ENCODE measurements around the gene ATP2B2.

Gene ATP2B2

DNA sequence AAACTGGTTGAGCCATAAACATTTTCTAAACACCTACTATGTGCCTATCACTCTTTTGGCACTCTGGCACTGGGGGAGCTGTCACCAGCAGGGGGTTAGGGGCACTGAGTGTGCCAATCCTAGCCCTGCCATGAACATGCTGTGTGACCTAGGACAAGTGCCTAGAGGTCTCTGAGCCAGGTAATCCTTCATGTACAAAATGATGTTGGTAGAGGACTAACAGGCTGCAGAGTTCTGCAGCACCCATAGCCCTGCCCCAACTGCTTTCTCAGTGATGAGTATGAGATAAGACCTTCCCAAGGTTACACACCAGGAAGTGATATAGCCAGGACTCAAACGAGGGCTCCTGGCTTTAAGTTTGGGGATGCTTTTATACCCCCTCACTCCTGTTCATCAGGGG lies 99.6 kb downstream of the ATP2B2 start:
- DNase-seq (ENCODE audit: low read depth in 2 of 2, low spot score in 1 of 2): no peak

DNA sequence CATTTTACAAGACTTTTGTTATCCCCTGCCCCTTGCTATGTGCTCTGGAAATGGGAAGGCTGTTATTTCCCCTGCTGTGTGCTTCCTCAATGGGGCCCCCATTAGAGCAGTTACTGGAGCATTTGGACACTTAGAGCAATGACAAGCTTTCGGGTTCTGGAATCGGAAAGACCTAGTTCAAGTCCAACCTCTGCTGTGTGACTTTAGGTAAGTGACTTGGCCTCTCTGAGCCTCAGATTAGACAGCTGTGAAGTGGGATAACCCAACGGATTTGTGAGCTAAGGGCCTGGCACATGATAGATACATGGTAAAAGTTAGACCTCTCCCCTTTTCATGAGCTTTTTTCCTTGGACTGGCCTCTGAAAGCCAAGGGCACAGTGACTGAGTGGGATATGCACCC lies 100.5 kb downstream of the ATP2B2 start:
- DNase-seq (ENCODE audit: low read depth in 2 of 2, low spot score in 1 of 2): no peak

DNA sequence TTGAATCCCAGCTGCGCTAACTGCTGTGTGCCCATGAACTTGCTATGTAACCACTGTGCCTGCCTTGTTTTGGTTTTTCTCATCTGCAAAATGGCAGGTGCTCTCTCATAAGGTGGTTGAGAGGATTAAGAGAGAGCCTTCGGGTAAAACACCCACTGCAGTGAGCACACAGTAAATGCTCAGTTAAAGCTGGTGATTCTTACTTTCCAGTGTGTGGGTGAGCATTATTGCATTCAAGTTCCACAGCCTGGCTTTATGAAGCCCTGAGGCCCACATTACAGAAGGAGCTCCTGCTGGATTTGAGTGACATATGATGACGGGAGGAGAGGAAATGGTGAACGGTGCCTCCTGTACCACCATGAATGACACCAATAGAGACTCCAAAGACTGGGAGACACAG lies 101.0 kb downstream of the ATP2B2 start:
- no peak for DNase-seq (ENCODE audit: low read depth in 2 of 2, low spot score in 1 of 2)

DNA sequence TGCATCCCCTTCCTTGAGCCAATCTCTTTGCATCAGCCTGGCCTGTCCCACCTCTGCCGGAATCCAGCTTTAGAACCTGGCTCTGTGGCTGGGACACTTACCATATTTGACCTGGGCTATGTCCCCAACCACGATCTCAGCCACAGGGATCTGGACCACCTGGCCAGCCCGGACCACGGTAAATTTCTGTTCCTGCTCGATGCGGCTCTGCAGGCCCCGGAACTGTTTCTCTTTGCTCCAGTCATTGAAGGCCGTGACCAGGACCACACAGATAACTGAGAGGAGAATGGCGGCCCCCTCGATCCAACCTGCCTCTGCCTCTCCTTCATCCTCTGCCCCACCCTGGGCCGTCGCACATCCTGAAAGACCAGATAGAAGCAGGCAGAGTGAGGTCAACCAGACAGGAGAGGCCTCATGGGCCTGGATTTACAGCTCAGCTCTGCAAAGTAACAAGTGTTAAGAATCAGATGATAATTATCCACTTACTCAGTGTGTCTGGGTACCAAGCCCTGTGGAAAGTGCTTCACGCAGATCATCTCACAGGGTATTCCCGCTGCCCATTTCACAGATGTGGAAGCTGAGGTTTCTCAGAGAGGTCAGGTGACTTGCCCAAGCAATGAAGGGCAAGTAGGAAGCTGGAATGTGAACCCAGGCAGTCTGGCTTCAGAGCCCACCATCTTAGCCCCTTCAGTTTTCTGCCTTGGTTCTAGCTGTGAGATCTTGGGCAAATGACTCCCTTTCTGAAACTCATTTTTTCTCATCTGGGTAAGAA lies 103.2 kb downstream of the ATP2B2 start:
- no peak for DNase-seq (ENCODE audit: low read depth in 2 of 2, low spot score in 1 of 2)

DNA sequence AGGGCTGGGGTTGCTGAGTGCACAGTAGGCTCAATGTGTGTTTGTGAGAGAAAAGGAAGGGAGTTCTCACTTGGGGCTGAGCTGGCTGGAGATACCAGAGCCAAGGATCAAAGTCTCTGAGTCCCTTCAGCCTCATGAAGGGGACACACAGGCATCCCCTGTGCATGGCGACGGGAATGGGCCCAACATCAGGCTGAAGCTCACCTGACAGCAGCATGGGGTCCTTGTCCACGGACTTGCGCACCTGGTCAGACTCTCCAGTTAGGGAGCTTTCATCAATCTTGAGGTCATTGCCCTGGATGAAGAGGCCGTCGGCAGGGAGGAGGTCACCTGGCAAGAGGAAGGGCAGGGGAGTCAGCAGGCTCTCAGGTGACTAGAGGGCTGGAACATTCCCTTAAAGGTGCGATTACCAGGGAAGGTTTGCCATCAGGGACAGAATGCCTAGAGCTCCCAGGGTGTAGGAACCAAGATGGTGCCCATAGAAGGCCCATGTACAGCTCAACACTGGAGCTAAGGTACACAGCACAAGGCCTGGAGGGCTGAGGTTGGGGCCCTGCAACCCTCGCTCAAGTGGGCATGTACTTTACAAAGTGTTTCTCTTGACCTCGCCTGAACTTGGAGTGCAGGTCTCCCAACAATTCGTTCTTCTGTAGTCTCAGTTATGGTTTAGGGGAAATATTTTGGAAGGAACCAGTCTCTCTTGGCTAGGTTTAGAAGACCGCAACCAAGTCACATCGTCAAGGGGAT lies 104.5 kb downstream of the ATP2B2 start:
- DNase-seq (ENCODE audit: low read depth in 2 of 2, low spot score in 1 of 2): no peak

DNA sequence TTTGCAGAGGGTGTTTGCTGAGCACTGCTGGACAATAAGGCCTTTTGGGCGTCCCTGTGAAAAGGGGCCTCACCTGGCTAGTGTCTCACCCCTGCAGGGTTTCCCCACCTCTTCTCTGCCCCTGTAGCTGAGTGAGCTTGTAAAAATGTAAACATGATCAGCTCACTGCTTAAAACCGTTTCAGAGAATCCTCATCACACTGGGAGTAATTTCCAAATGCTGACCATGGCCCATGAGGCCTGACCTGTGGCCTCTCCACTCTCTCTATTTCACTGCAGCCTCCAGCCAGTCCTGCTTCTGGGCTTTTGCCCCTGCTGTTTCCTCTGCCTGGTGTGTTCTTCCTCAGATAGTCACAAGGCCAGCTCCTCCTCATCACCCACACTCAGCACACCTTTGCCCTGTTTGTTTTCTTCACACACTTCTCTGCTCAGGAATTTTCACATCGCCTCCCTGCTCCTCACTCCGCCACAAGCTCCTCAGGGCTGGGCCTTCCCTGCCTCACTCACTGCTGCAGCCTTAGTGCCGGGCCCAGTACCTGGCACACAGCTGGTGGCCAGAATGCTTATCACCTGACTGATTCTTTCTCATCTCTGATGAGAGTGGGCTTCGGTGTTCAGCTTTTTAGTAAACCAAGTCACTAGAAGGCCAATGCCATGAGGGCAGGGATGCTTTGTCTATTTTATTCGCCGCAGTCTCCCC lies 105.2 kb downstream of the ATP2B2 start:
- DNase-seq (ENCODE audit: low read depth in 2 of 2, low spot score in 1 of 2): no peak

DNA sequence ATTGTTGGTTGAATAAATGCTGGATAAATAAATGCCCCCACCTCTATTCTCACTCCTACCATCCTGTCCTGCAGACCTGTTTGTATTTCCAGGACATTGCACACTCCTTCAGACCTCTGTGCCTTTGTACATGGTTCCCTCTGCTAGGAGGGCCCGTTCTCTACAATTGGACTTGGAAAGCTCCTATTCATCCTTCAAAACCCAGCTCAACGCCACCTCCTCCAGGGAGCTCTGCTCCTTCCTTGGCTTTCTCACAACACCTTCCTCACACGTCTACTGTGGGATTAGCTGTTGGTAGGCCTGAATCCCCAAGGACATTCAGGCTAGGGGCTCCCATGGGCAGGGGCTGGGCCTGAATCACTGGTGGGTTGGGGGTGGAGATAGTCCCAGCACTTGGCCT lies 105.8 kb downstream of the ATP2B2 start:
- no peak for DNase-seq (ENCODE audit: low read depth in 2 of 2, low spot score in 1 of 2)

DNA sequence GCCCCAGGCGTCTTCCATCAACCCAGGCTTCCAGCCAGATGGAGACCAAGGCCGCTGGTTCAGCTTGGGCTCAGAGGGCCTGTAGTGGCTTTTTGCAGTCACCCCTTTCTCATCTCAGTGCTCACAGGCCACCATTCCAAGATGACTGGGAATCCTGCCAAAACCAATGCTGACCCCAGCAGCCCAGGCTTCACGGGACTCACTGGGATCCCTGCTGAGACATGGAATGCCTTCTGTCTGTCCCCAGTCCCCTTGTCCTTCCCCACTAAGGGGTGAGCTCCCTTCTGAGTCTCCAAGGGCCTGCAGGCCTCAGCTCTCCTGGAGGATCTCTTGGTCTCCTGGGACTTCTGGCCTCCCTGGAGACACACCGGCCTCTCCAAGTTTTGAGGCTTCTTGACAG lies 107.0 kb downstream of the ATP2B2 start:
- DNase-seq (ENCODE audit: low read depth in 2 of 2, low spot score in 1 of 2): no peak

DNA sequence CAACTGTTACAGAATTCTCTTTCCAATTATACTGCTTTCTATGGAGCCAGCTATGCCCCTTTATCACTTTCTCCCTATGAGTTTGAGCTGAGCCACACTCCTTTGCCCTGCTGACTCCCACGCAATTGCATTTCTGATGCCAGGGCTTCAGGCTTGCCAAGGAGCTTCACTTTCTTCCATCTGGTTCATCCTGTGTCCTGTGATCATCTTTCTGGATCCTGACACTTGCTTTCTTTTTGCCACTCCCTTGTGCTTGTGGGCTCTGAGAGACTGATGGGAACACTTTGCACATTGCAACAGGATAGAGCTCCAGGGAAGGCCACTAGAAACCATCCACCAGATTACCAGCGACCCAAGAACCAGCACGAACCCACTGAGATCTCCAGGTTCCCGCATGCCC lies 107.5 kb downstream of the ATP2B2 start:
- DNase-seq (ENCODE audit: low read depth in 2 of 2, low spot score in 1 of 2): no peak

DNA sequence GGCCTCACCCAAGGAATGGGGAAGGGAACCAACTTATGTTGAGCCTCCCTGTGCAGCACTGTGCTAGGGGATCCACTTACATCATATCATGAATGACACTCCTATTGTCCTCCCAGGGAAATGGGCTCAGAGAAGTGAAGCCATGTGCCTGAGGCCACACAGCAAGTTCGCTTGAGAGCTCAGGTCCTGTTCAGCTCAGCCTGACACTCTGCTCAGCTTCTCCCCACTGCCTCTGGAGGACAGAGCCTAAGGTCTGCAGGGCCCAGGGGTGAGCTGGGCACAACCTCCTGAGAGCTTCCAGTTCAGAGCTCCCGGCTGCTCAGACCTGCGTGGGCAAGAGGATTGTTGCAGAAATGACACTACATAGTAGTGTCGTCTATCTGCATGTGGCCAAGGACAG lies 108.5 kb downstream of the ATP2B2 start:
- DNase-seq (ENCODE audit: low read depth in 2 of 2, low spot score in 1 of 2): no peak

DNA sequence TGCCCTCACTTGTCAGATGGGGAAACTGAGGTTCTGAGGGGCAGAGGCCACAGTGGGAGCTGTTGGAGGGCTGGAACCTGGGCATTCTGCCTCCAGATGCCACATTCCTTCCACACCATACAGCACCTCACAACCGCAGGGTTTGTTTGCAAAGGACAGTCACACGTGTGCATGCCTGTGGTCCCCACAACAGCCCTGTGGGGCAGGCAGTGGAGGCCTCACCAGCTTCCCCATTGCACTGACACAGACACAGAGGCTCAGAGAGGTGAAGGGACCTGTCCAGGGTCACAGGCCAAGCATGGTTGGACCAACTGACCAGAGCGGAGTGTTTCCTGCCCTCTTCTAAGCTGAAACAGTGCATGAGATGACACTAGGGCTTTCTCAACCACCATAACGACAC lies 109.3 kb downstream of the ATP2B2 start:
- no peak for DNase-seq (ENCODE audit: low read depth in 2 of 2, low spot score in 1 of 2)

DNA sequence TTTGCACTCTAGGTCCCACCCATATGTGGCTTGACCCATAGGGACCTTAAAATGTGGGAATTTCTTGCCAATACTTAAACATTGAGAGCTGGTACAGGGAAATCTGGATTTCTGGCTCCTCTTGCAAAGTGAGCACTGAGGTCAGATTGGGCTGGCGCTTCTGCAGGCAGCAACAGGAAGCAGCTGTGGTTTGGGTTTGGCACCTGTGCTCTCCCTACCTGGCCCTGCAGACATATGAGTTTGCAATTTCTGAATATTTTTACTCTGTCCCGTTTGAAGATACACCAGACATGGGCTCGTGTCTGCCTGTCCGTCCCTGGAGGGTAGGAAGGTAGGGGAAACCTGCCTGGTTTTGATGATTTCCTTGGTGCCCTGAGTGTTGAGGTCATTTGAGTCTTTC lies 109.7 kb downstream of the ATP2B2 start:
- DNase-seq (ENCODE audit: low read depth in 2 of 2, low spot score in 1 of 2): no peak

DNA sequence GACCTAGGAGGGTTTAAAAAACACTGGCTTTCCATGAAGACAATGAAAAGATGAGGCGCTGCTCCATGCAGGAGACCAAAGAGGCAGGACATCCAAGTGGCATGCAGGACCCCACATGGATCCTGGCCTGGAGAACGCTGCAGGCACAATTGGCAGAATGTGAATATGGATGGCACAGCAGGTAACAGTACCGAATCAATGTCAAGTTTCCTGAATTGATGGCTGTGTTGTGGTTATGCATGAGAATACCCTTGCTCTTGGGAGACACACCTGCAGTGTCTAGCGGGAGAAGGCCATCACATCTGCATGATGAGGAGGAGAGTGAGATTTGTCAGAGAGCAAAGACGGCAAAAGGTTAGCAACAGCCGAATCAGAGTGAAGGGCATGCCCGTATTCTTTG lies 110.2 kb downstream of the ATP2B2 start:
- DNase-seq (ENCODE audit: low read depth in 2 of 2, low spot score in 1 of 2): no peak

DNA sequence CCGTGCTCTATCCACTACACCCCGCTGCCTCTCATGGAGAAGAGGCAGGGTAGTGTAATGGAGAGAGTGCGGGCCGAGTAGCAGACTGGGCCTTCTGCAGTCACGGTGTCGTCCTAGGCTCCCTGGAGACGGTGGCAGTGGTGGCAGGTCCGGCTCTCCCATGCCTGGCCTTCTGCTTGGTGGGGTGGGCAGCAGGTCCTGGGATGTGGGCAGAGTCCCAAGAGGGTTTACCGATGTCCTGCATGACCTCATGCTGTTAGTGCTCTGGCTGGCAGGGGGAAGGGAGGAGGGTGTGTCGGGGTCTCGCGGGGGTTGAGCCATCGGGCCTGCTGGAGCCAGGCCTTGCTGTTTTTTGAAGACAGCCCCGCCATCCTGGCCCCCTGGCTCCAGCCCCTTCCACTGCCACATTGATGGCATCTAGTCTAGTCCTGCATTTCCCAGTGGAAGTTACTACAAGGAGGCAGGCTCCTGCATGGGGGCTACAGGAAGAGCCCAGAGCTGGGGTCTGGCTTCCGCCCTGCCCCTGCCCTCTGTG lies 110.8 kb downstream of the ATP2B2 start:
- no peak for DNase-seq (ENCODE audit: low read depth in 2 of 2, low spot score in 1 of 2)

DNA sequence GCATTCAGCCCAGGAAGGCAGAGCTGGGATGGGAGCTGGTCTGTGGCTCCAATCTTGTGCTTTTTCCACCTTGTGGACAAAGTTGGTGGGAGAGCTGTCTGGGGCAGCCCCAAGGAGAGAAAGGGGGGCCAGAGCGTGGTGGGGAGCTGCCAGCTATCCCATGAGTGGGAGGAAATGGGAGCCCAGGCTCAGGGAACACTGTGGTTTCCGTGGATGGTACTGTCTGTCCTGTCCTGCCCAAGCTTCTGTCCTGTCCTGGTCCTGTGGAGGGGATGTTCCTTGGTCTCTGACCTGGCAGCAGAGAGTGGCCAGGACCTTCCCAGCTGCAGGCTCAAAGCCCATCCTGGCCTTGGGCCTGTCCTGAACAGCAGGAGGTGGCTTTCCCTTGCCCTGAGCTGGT lies 111.9 kb downstream of the ATP2B2 start:
- DNase-seq (ENCODE audit: low read depth in 2 of 2, low spot score in 1 of 2): no peak

DNA sequence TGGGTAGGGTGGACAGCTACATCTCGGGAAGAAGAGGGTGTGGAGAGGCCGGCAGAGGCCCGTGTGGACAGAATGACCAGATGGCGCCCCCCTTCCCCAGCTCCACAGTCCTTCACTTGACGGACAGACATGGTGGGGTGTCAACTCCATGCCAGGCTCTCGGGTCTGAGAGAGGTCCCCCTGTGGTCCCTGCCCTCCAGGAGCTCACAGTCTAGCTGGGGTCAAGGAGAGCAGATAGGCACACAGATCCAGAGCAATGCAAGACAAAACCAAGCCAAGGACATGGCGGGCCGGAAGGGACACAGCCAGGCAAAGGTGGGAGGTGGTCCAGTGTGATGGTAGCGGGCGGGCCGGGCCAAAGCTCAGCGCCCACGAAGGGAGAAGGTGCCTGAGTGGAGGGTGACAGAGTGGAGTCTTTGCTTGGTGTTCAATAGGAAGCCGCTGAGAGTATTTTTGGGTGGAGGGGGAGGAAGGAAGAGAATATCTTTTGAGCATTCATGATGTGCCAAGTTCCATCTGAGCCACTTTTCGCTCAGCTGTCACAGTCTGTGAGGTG lies 112.4 kb downstream of the ATP2B2 start:
- no peak for DNase-seq (ENCODE audit: low read depth in 2 of 2, low spot score in 1 of 2)

DNA sequence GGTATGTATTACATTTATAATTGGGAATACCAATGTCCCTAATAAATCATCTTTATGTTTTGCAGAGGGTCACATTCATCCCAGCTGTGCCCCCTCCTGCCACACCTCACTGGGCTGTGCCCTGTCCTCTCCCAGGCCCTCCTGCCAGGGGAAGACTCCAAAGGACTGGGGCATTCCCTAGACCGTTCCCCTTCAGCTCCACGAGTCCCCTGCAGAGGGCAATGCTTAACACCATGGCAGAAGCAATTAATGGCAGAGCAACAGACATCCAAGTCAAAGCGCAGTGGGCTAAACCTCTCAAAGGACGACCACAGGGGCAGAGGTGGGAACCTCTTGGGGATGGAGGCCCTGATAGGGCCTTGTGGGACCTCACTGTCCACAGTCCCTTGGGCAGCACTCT lies 113.1 kb downstream of the ATP2B2 start:
- DNase-seq (ENCODE audit: low read depth in 2 of 2, low spot score in 1 of 2): no peak

DNA sequence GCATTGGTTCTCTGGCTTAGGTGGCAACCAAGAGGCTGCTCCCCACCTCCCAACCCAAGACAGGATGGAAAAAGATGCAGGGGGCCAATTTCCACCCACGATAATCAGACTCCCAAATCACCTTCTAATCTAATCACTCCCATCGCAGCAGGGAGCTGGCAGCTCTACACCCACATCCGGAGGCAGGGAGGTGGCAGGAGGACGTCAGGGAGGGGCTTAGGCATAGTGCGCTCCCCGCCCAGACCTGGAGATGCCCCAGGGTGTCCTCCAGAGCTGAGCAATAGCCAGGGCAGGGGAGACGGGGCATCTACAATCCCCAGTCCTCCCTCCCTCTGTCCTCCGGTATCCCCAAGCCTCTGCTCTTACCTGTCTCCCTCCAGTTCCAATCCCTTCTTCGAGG lies 114.0 kb downstream of the ATP2B2 start:
- DNase-seq (ENCODE audit: low read depth in 2 of 2, low spot score in 1 of 2): no peak

DNA sequence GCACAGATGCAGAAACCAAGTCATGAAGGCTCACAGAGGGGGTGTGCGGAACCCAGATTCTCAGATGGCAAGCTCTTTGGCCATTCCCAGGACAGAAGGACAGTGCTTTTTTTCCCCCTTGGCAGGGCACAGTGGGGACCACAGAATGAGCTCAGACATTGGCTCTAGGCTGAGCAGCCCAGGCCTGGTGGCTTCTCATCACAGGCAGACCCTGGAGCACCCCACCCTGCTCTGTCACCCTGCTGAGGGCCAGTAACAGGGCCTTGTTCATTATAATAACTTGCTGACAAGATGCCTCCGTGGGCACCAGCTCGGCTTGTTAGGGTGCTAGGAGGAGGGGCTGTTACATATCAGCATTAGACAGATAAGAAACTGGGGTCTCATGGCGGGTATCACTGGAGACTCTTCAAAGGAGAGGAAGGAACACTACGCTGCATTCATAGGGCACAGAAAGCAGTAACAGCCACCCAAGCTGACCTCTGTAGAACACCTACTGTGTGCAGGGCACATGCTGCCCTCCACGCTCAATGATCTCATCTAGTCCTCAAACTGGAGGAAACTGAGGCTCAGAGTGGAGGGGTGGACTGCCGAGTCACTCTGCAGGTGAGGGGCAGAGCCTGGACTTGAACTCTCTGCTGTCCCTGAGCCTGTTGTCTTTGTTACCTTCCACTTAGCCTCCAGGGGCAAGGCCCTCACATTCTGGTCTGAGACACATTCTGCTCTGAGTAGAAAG lies 114.6 kb downstream of the ATP2B2 start:
- no peak for DNase-seq (ENCODE audit: low read depth in 2 of 2, low spot score in 1 of 2)

DNA sequence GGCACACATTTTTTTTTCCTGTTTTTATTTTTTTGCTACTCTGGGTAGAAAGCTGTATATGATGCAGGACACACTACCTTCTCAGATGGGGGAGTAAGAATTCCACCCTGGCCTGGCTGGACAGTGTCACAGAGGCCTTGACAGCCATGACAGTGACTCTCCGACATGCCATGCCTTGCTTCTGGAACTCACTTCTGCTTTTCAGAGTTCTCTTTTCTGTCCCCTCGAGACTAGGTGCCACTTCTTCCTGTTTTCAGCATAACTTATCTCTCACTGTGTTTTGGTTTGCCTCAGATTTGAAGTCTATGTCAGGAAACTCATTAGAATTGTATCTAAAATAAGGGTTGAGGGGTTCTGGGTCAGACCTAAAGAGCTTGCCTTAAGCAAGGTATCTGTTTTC lies 115.4 kb downstream of the ATP2B2 start:
- no peak for DNase-seq (ENCODE audit: low read depth in 2 of 2, low spot score in 1 of 2)

DNA sequence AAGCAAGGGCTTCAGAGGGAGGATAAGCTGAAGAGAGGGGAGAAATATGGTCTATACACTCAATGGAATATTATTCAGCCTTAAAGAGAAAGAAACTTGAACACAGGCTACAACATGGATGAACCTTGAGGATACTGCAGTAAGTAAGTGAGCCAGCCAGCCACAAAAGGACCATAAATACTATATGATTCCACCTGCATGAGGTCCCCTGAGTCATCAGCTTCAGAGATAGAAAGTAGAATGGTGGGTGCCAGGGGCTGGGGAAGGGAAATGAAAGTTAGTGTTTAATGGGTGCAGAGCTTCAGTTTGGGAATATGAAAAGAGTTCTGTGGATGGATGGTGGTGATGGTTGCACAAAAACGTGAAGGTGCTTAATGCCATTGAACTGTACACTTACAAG lies 116.0 kb downstream of the ATP2B2 start:
- no peak for DNase-seq (ENCODE audit: low read depth in 2 of 2, low spot score in 1 of 2)
